ENCODE results near the gene FRMPD4.
"Not testable (repeated sequence)": the region's sequence is repeated elsewhere in the genome, so short reads cannot be mapped to it uniquely, and the experiment has no call there.

The FRMPD4 gene

DNA sequence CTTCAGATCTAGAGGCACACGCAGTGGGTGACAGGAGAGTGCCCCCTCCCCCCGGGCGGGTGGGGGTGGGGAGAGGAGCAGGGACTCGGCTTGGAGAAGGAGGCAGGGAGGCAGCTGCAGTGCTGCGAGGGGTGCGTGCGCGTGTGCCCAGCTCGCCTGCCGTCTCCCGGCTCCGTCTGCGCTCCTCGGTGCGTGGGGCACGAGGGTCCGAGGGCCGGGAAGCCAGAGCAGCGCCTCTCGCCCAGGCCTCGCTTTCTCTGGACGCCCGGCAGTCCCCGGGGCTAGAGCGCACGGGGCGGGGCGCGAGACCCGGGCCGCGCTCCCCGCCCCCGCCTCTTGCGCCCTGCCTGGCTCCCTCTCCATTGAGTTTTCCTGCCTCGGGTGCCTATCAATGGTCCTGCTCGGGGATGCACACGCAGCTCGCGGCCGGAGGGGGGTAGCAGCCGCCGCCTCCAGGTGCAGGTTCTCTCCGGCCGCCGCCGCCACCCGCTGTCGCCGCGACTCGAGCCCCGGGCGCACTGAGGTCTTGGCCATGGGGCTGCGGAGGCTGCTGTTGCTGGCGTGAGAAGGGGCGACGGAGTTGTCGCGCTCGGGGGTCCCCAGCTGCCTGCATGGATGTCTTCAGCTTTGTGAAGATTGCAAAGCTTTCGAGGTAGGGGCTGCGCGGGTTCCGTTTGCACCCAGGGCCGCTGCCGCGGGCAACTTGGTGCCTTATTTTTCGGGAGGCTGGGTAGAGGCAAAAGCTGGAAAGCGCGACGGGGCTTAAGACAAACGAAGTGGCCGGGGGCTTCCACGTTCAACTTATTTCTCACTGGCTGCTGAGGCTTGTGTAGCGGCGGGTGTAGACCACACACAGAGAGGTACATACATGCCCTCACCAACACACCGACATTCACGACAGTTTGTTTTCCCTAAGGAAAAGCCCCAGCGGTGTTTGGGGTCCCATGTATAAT lies at the start of gene FRMPD4:
FRMPD4 (plus strand) TSS at position 113 of the 953 bp plus-strand sequence; CDS start at position 612, 499 bp downstream.
- no peak for DNase-seq (ENCODE audit: low spot score)

DNA sequence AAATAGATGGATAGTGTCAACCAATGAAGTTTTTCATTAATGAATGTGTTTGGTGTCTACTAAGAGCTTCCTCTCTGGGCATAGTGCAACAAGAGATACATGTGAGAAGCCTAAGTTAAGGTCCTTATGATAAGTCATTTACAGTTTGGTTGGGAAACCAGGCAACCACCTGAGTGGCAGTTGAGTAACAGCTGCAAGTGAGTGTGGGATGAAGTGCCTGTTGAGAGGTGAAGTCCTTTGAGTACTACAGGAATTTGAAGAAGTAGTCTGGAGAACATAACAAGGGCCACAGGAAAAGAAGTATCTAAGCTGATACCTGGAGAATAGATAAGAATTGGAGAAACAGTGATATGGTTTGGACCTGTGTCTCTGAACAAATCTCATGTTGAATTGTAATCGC lies 48.5 kb upstream of the FRMPD4 start:
- DNase-seq (ENCODE audit: low spot score) = no peak

DNA sequence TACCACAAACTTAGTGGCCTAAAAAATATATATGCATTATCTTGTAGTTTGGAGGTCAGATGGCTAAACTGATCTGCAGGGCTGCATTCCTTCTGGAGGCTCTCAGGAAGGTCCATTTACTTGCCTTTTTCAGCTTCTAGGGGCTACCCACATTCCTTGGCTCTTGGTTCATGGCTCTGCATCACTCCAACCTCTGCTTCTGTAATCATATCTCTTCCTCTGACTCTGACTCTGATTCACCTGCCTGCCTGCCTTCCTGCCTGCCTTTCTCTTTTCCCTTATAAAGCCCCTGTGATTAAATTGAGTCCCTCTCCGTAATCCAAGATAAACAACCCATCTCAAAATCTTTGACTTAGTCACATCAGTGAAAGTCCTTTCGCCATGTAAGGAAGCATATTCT lies 25.0 kb upstream of the FRMPD4 start:
- no peak for DNase-seq (ENCODE audit: low spot score)

DNA sequence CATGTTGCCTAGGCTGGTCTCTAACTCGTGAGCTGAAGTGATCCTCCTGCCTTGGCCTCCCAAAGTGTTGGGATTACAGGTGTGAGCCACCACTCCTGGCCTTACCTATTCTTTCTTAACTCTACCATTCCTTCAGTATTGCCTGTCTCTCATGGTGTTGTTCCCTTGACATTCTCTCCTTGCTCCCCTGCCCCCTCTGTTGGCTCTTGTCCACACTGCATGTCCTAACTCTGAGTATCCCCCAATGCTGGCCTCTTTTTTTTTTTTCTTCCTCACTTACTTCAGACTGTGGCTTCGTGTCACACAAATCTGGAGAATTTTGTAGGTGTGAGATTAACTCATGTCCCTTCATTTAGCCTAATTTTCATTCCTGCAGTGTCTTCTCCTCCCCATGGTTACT lies 22.9 kb upstream of the FRMPD4 start:
- DNase-seq (ENCODE audit: low spot score) = no peak

DNA sequence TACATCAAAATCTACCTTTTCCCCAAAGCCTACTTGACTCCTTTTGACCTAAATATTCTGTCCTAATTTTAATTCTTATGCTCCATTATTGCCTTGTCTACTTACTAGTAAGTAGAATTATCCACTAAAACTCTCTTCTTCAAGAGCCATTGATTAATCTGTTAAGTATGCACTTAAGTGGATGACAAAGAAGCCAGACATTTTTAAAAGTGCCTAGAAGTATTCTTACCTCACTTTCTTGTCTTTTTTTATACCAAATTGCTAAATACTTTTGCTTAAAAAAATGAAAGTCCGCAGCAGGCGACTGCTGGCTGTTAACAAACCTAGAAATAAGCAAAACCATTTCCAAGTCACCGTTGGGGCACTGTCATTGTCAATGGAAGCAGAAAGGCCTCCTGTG lies 20.1 kb upstream of the FRMPD4 start:
- DNase-seq (ENCODE audit: low spot score) = no peak

DNA sequence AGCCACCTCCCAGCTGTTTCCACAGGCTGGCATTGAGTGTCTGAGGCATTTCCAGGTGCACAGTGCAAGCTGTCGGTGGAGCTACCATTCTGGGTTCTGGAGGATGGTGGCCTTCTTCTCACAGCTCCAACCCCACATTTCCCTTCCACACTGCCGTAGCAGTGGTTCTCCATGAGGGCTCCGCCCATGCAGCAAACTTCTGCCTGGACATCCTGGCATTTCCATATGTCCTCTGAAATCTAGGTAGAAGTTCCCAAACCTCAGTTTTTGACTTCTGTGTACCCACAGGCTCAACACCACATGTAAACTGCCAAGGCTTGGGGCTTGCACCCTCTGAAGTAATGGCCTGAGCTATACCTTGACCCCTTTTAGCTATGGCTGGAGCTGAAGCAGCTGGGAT lies 10.3 kb upstream of the FRMPD4 start:
- no peak for DNase-seq (ENCODE audit: low spot score)

DNA sequence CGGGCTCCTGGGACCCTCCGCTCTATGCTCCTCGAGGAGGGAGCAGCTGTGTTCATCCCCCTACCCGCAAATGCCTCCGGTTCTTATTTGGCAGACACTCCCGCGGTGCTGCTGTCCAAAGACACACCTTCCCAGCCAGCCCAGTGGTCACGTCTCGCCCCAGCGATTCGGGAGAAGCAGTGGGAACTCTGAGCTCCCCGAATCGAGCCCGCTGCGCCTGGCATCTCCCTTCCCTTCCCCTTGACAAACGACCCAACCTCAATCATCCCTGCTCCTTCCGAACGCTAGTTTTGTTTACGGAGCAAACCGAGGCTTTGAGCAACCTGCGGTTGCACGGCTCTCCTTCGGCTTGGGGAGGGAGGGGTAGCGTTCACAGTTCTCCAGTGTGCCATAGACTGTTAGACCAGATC lies 317 bp upstream of the FRMPD4 start:
- DNase-seq (ENCODE audit: low spot score) = no peak

DNA sequence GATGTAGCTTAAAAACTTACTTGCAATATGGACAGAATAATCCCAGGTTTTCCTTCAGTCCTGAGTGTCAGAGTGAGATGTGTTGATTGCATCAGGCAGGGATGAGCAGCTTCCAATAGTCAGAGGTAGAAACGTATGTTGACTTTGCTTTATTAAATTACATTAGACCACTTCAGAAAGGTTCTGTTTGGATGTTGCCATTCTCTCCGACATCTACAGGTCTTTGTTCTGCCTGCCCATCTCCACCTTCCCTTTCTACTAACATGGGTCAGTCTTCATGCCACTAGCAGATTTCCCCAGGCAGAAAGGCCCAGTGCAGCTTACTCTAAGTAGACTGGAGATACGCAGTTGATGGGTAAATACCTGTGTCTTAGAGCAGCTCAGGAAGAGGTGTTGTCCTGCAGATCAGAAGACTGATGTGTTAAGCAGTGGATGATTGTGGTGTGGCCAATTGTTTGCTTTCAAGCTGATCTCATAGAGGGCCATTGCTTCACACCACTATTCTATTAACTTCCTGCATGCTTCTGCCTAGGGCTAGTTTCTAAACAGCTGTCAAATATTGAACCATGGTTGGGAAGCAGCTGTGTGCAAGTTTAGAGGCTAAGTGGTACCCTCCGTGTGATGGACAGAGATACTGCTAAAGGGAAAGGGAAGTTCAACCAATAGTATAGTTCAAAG lies 1.8 kb downstream of the FRMPD4 start:
- DNase-seq (ENCODE audit: low spot score) = no peak

DNA sequence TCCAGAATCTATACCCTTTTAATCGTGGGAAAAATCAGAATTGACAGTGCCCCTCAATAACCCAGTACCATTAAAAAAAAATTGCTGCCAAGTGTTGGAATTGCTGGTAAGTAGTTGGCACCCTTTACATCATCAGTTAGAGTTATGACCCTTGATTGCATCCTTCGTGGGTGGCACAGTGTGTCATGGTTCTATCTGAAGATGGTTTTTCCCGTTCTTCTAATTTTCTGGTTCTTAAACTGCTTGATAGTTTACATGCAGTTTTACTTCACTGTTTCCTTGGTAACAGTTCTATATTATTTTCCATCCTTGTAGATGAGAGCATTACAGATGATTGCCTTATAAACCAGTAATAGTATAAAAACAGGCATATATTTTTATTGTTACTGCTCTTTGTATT lies 3.2 kb downstream of the FRMPD4 start:
- no peak for DNase-seq (ENCODE audit: low spot score)

DNA sequence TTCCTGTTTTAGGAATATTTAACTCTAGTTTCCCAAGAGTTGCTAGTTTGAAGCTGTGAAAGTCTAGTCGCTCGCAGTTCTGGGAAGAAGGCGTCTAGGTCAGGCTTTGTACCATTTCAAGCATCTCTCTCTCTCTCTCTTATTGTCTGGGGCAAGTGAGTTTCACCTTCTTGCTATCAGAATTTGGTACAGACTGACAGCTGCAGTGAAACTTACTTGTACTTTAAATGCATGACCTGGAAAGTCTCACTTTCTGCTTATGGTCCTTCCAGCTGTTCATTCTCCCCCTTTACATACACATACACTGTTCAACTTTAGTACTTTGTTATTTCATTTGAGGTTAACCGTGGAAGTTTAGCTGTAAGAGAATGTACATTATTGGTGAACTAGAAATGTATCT lies 4.4 kb downstream of the FRMPD4 start:
- DNase-seq (ENCODE audit: low spot score) = no peak

DNA sequence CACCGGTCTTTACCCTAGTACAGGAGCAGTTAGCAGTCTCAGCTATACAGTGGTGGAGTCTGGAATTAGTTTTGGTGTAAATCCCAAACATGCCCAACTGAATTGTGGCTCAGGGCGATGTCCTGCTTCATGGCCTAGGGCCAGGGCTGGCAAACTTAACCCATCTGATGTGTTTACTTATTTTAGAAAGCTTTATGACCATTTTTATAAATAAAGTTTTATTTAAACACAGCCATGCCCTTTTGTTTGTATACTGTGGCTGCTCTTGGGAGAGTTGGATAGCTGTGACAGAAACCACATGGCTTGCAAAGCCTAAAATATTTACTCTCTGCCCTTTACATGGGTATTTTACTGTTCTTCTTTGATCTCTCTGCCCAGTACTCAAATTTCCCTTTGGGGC lies 7.1 kb downstream of the FRMPD4 start:
- no peak for DNase-seq (ENCODE audit: low spot score)

DNA sequence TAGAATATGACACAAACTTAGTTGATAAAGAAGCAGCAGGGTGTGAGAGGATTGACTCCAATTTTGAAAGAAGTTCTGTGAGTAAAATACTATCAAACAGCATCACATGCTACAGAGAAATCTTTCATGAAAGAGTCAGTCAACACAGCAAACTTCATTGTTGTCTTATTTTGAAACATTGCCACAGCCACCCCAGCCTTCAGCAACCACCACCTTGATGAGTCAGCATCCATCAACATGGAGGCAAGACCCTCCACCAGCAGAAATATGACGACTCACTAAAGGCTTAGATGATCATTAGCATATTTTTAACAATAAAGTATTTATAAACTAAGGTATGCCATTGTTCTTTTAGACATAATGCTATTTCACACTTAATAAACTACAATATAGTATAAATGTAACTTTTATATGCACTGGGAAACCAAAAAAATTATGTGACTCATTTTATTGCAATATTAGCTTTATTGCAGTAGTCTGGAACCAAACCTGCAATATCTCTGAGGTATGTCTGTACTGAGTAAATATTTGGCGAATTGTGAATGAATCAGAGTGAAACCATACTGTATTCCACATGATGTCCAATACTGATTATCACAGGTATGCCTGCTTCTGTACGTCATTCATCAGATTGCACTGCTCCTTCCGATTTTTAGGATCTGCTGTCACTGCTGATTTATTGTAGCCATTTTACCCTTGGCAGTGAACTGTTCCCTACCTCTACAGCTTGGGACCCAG lies 11.6 kb downstream of the FRMPD4 start:
- no peak for DNase-seq (ENCODE audit: low spot score)

DNA sequence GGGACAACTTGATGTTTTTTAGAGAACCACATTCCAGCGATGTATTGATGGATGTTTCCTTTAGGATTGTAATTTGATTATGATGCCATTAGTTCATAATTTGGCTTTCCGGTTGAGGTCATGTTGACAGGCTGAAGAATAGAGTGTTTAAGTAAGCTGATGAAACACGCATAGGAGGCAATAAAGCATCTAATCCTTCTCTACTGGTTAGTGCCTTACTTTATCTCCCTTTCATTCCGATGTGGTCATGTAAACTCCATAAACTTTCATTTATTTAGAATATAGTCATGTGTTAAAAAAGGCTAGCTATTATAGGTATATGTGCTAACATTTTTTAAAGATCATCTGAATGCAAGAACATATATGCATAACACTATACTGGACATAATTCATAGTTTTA lies 15.0 kb downstream of the FRMPD4 start:
- no peak for DNase-seq (ENCODE audit: low spot score)

DNA sequence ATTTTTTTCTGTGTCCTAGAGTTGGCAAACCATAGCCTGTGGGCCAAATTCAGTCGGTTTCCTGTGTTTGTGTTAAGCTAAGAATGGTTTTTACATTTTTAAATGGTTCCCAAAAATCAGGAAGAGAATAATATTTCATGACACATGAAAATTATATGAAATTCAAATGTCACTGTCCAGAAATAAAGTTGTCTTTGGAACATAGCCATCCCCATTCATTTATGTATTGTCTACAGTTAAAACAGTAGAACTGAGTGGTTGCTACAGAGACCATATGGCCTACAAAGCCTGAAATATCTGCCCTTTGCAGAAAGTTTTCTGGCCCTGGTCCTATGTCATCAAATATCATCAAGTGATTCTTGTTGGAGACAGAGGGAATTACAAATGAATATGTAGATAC lies 15.5 kb downstream of the FRMPD4 start:
- no peak for DNase-seq (ENCODE audit: low spot score)

DNA sequence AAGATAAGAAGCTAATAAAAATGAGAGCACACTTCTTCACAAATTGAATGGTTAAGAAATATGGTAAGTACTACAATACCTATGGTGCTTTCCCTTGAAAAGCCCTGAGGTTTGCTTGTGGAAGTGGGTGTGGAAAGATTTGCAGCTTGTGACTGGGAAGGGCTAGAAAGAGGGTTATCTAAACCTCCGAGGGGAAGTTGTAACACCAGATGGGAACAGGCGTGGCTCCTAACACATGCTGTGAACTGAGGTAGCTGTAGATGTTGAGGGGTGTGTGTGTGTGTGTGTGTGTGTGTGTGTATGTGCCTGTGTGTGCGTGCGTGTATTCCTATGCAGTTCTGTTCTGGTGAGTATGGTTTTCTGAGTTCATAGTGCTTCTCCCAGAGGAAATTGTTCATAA lies 21.5 kb downstream of the FRMPD4 start:
- DNase-seq (ENCODE audit: low spot score) = no peak

DNA sequence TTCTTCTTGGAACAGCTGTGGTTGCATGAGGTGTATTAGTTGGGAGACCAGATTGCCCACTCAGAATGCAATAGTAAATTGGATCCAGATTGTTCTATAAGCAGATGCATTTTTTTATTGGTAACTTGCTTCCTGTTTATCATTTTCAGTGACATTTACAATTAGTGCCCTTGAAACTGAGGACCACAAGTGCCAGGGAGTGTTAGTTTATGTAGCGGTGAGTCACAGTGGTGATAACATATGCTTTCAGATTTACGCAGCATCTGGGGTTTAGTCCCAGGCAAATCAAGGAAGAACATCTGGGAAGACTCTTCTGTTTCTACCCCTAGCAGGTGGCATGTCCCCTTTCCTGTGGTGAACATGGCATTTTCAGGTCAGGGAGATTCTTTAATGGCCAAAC lies 24.1 kb downstream of the FRMPD4 start:
- no peak for DNase-seq (ENCODE audit: low spot score)

DNA sequence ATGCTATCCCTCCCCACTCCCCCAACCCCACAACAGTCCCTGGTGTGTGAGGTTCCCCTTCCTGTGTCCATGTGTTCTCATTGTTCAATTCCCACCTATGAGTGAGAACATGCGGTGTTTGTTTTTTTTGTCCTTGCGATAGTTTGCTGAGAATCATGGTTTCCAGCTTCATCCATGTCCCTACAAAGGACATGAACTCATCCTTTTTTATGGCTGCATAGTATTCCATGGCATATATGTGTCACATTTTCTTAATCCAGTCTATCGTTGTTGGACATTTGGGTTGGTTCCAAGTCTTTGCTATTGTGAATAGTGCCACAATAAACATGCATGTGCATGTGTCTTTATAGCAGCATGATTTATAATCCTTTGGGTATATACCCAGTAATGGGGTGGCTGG lies 25.9 kb downstream of the FRMPD4 start:
- DNase-seq (ENCODE audit: low spot score) = not testable (repeated sequence)

DNA sequence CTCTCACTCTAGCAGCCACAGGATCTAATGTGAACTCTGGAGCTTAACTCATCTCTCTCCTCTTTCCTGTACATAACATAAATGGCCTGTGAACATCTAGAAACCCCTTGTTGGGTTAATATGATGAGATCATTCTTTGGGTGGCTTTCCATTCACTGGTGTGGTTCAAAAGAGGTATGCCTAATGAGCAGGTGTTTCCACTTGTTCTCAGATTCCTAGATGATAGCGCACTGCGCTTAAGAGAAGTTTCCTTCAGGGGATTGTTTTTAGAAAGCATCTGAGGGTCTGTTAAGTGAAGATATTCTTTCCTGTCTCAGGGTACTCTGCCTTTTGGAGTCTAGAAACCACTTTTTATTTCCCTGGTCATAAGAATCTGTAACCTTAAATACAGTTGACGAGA lies 32.5 kb downstream of the FRMPD4 start:
- DNase-seq (ENCODE audit: low spot score) = no peak

DNA sequence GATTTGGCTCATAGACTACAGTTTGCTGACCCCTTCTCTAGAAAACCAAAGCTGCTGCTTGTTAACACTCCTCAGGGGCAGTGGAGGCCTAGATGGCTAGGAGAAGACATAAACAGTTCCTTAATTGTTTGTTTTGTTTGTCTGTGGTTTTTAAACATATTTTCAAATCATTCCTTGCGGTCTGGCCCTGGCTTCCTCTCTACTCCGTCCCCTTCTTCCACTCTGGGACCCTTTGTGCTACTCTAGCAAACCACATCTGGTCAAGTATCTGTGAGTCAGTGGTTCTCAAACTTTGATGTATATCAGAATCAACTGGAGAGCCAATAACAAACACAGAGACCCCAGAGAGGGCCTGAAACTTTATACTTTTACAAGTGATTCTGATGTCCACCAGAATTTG lies 36.1 kb downstream of the FRMPD4 start:
- no peak for DNase-seq (ENCODE audit: low spot score)

DNA sequence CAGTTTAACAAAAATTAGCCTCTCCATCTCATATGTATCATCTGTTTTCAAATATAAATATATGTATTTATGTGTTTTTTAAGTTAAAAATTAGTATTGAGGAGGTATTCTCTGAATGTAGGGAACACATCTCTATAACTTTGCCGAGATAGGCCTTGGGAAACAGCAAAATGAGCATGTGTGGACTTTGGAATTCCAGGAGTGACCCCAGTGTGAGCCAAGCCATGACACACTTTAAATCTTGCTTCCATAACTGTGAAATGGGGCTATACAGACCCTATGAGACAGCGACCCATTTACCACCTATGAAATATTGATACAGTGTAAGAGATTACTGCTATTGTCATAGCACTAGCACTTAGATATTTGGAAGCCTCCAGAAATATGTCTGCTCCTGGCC lies 58.8 kb downstream of the FRMPD4 start:
- DNase-seq (ENCODE audit: low spot score) = no peak

DNA sequence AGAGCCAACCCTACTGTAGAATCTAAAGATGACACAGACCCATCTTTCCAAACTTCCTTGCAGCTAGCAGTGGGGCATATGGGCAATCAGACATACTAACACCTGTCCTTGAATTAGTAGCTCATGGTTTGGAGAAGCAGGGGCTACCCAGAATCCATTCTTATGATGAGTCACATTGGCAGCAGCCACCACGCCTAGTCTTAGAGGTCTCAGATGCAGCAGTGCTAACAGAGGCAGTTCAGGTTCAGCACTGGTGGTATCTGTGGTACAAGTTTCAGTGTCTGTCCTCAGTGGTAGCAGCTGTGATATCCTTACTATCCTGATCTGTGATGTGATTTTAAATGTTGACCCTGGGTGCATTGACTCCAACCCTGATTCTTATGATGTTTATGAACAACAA lies 68.1 kb downstream of the FRMPD4 start:
- no peak for DNase-seq (ENCODE audit: low spot score)

DNA sequence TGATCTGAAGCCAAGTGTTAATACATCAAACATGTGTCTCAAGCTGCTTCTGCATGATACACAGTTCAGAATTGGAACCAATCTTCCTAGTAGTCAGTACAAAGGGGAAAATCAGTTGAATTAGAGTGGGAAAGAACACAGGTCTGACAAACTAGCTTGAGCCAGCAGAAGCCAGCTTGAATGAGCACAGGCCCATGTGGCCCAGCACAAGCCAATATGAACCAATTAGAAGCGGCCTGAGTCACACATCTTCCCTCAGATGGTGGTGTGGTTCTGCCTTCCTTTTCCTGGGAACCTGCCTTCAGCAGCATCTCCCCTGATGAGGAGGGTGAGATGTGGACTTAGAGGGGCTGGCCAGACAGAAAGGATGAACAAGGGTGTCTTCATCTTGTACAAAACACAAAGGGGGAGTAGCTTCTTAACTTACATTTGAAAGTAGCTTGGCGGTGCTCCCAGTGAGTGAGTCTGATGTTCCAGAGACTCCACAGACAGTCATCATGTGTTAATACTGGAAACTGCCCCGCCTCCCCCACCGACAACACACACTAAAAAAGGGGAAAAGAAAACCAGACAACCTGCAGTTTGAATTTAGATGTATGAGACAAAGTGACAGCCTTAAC lies 72.0 kb downstream of the FRMPD4 start:
- DNase-seq (ENCODE audit: low spot score) = no peak

Data from HuH-7.5 (cell line).